Neural cell (in vitro differentiated cells): ENCODE data around the gene NIM1K.

Source experiments
- CTCF ChIP-seq: fragments of 450-650 bp; IDR thresholded peaks from 2 replicates; pipeline ENCODE4 v1.5.1; 2014; ENCODE audit warnings: antibody characterized with exemption, mild to moderate bottlenecking, moderate library complexity; ENCODE audit not compliant: poor library complexity, severe bottlenecking
- EP300 ChIP-seq: fragments of 450-650 bp; conservative IDR thresholded peaks from 2 replicates; pipeline ENCODE4 v1.6.1; 2014; ENCODE audit warnings: antibody characterized with exemption, mild to moderate bottlenecking, moderate library complexity; ENCODE audit not compliant: poor library complexity, severe bottlenecking
- POLR2AphosphoS5 ChIP-seq: IDR thresholded peaks from 2 replicates; pipeline ENCODE4 v1.6.1; 2012
- REST ChIP-seq: IDR thresholded peaks from 2 replicates; pipeline ENCODE4 v1.6.1; 2012; ENCODE audit warnings: borderline replicate concordance
- SMC3 ChIP-seq: fragments of 450-650 bp; conservative IDR thresholded peaks from 2 replicates; pipeline ENCODE4 v1.6.1; 2014; ENCODE audit warnings: antibody characterized with exemption, mild to moderate bottlenecking, moderate library complexity; ENCODE audit not compliant: poor library complexity
- TAF1 ChIP-seq: IDR thresholded peaks from 2 replicates; pipeline ENCODE4 v1.6.1; 2012; ENCODE audit warnings: low read depth

GRCh38 chr5:43242196-43242595 lies 50.2 kb downstream of the NIM1K start:
- TF ChIP-seq CTCF (no peak), SMC3 (no peak), TAF1 (no peak), REST (no peak), POLR2AphosphoS5 (no peak), EP300 (no peak)
